ENCODE measurements around the gene CDC42BPA. TPM values are rescaled to one million over a fixed set of nuclear protein-coding genes. Genes with fewer than 3 reads are reported as not detected.
"Not testable (repeated sequence)": the region's sequence is repeated elsewhere in the genome, so short reads cannot be mapped to it uniquely, and the experiment has no call there.

CDC42BPA gene
- total RNA-seq, 1 donor from 2014 or later: 61.6 TPM

GRCh38 chr1:227244339-227245118 lies 73.8 kb downstream of the CDC42BPA start:
- H3K27ac Mint-ChIP-seq (ENCODE audit: unreplicated experiment): no peak overlapping the region

GRCh38 chr1:227242811-227243682 lies 75.2 kb downstream of the CDC42BPA start:
- H3K27ac Mint-ChIP-seq (ENCODE audit: unreplicated experiment): no peak overlapping the region
- peaks cover 2% of the 10 kb centered on the region for H3K36me3 Mint-ChIP-seq (ENCODE audit: low read depth)
- no peaks in the 10 kb centered on the region for H3K27me3 Mint-ChIP-seq (ENCODE audit: low read depth)
- DNase-seq (ENCODE audit: low spot score): no peak
- TF ChIP-seq CTCF (IDR thresholded peaks at IDR 0.05): no peak
- no peak overlapping the region for H3K4me3 Mint-ChIP-seq (ENCODE audit: unreplicated experiment)
- no peaks in the 10 kb centered on the region for H3K9me3 Mint-ChIP-seq (ENCODE audit: low read depth)
- H3K4me1 Mint-ChIP-seq (ENCODE audit: low read depth): peaks cover 36% of the 10 kb centered on the region

More at GRCh38 chr1:227244339-227245118, 73.8 kb downstream of the CDC42BPA start:
- peaks cover 41% of the 10 kb centered on the region for H3K4me1 Mint-ChIP-seq (ENCODE audit: low read depth)
- no peak overlapping the region for H3K4me3 Mint-ChIP-seq (ENCODE audit: unreplicated experiment)
- H3K9me3 Mint-ChIP-seq (ENCODE audit: low read depth): no peaks in the 10 kb centered on the region
- no peaks in the 10 kb centered on the region for H3K27me3 Mint-ChIP-seq (ENCODE audit: low read depth)
- no peak for DNase-seq (ENCODE audit: low spot score)
- H3K36me3 Mint-ChIP-seq (ENCODE audit: low read depth): peaks cover 2% of the 10 kb centered on the region
- no peak for TF ChIP-seq CTCF (IDR thresholded peaks at IDR 0.05)

GRCh38 chr1:227240983-227241382 lies 77.3 kb downstream of the CDC42BPA start:
- no peaks in the 10 kb centered on the region for H3K27me3 Mint-ChIP-seq (ENCODE audit: low read depth)
- H3K4me3 Mint-ChIP-seq (ENCODE audit: unreplicated experiment): no peak overlapping the region
- H3K4me1 Mint-ChIP-seq (ENCODE audit: low read depth): peaks cover 46% of the 10 kb centered on the region
- DNase-seq (ENCODE audit: low spot score): no peak
- H3K9me3 Mint-ChIP-seq (ENCODE audit: low read depth): no peaks in the 10 kb centered on the region
- no peaks in the 10 kb centered on the region for H3K36me3 Mint-ChIP-seq (ENCODE audit: low read depth)
- H3K27ac Mint-ChIP-seq (ENCODE audit: unreplicated experiment): no peak overlapping the region
- no peak for TF ChIP-seq CTCF (IDR thresholded peaks at IDR 0.05)

- Mint-ChIP-seq H3K27me3 (ENCODE audit: low read depth) (no peaks in the 10 kb centered on the region), H3K27ac (ENCODE audit: unreplicated experiment) (peak overlapping the region; percentile 23), H3K4me1 (ENCODE audit: low read depth) (peaks cover 35% of the 10 kb centered on the region), H3K9me3 (ENCODE audit: low read depth) (no peaks in the 10 kb centered on the region), H3K36me3 (ENCODE audit: low read depth) (no peaks in the 10 kb centered on the region), H3K4me3 (ENCODE audit: unreplicated experiment) (no peak overlapping the region)
- TF ChIP-seq CTCF (IDR thresholded peaks at IDR 0.05): peak; percentile 79
- DNase-seq (ENCODE audit: low spot score): no peak
Observed at GRCh38 chr1:227234998-227235405, 83.3 kb downstream of the CDC42BPA start.

- H3K27ac Mint-ChIP-seq (ENCODE audit: unreplicated experiment); H3K4me3 Mint-ChIP-seq (ENCODE audit: unreplicated experiment); H3K9me3 Mint-ChIP-seq (ENCODE audit: low read depth); DNase-seq (ENCODE audit: low spot score); H3K36me3 Mint-ChIP-seq (ENCODE audit: low read depth); H3K27me3 Mint-ChIP-seq (ENCODE audit: low read depth): not testable (repeated sequence)
- H3K4me1 Mint-ChIP-seq (ENCODE audit: low read depth): peaks cover 29% of the 10 kb centered on the region
Observed at GRCh38 chr1:227231128-227231527, 87.2 kb downstream of the CDC42BPA start.

Measured in chondrocyte (in vitro differentiated cells).